ENCODE data around the gene VWA5A. TPM values are rescaled to one million over a fixed set of nuclear protein-coding genes. Genes with fewer than 3 reads are reported as not detected.

The VWA5A gene
- total RNA-seq, 1 donor from 2014 or later: 2.8 TPM

- intact Hi-C loops (cut with micrococcal nuclease): no loop called here
- DNase-seq (no peak), ATAC-seq (no peak)
Observed at GRCh38 chr11:124195189-124195734, 80.0 kb downstream of the VWA5A start.

Other genes starting within 250 kb of the VWA5A start
- not detected for gene TMEM225, start 229.8 kb upstream of the VWA5A start, total RNA-seq
- gene OR8D4, start 213.3 kb upstream of the VWA5A start, total RNA-seq: not detected
- gene OR4D5, start 175.8 kb upstream of the VWA5A start, total RNA-seq: not detected
- gene OR6T1, start 171.6 kb upstream of the VWA5A start, total RNA-seq: not detected
- gene OR10S1, start 137.7 kb upstream of the VWA5A start, total RNA-seq: not detected
- not detected for gene OR10G6, start 120.3 kb upstream of the VWA5A start, total RNA-seq
- gene OR10G4, start 102.5 kb upstream of the VWA5A start, total RNA-seq: not detected
- gene OR10G9, start 92.4 kb upstream of the VWA5A start, total RNA-seq: not detected
- gene OR10G8, start 88.7 kb upstream of the VWA5A start, total RNA-seq: not detected
- not detected for gene OR10G7, start 74.1 kb upstream of the VWA5A start, total RNA-seq
- not detected for gene OR10D3, start 67.9 kb downstream of the VWA5A start, total RNA-seq
- not detected for gene OR8G1, start 125.6 kb downstream of the VWA5A start, total RNA-seq
- gene OR8G5, start 140.9 kb downstream of the VWA5A start, total RNA-seq: not detected
- not detected for gene OR8D1, start 198.5 kb downstream of the VWA5A start, total RNA-seq
- not detected for gene OR8D2, start 204.7 kb downstream of the VWA5A start, total RNA-seq